Amniotic epithelial cell (primary cell): ENCODE data around the gene EPB41L1.
A peak's percentile ranks its signal among the peaks of the same experiment; 100 is the strongest.

Experiments
- DNase-seq: peaks from one replicate; pipeline ENCODE4 v3.0.0-alpha.2; 2010; ENCODE audit warnings: low read depth

EPB41L1 gene

GRCh38 chr20:36193977-36194712 lies 39.6 kb downstream of the EPB41L1 start:
- DNase-seq: no peak

- no peak for DNase-seq
Observed at GRCh38 chr20:36196676-36197075, 42.1 kb downstream of the EPB41L1 start.

GRCh38 chr20:36197271-36197670 lies 42.7 kb downstream of the EPB41L1 start:
- no peak for DNase-seq

GRCh38 chr20:36199345-36200257 lies 45.1 kb downstream of the EPB41L1 start:
- DNase-seq: peak; percentile 73

- DNase-seq: no peak
Observed at GRCh38 chr20:36200451-36200850, 45.9 kb downstream of the EPB41L1 start.

- DNase-seq: no peak
Observed at GRCh38 chr20:36201198-36201597, 46.7 kb downstream of the EPB41L1 start.

- DNase-seq: peak; percentile 17
Observed at GRCh38 chr20:36202891-36203338, 48.4 kb downstream of the EPB41L1 start.

GRCh38 chr20:36203861-36204260 lies 49.3 kb downstream of the EPB41L1 start:
- no peak for DNase-seq

- DNase-seq: no peak
Observed at GRCh38 chr20:36205026-36205425, 50.5 kb downstream of the EPB41L1 start.

- DNase-seq: no peak
Observed at GRCh38 chr20:36206068-36206467, 51.5 kb downstream of the EPB41L1 start.

GRCh38 chr20:36206641-36207040 lies 52.1 kb downstream of the EPB41L1 start:
- no peak for DNase-seq

GRCh38 chr20:36207602-36208001 lies 53.1 kb downstream of the EPB41L1 start:
- DNase-seq: no peak

- no peak for DNase-seq
Observed at GRCh38 chr20:36208257-36208656, 53.7 kb downstream of the EPB41L1 start.

GRCh38 chr20:36210436-36211021 lies 56.0 kb downstream of the EPB41L1 start:
- DNase-seq: no peak

GRCh38 chr20:36213362-36213761 lies 58.8 kb downstream of the EPB41L1 start:
- no peak for DNase-seq

- DNase-seq: peak; percentile 21
Observed at GRCh38 chr20:36214684-36215256, 60.2 kb downstream of the EPB41L1 start.

- DNase-seq: no peak
Observed at GRCh38 chr20:36215778-36216177, 61.2 kb downstream of the EPB41L1 start.

GRCh38 chr20:36216314-36217025 lies 61.9 kb downstream of the EPB41L1 start:
- no peak for DNase-seq

- no peak for DNase-seq
Observed at GRCh38 chr20:36217226-36217625, 62.7 kb downstream of the EPB41L1 start.

- no peak for DNase-seq
Observed at GRCh38 chr20:36218380-36219064, 64.0 kb downstream of the EPB41L1 start.

GRCh38 chr20:36219671-36220220 lies 65.2 kb downstream of the EPB41L1 start:
- DNase-seq: no peak
